Kasumi-1 (cell line): Measurements from ENCODE around the gene FGF8.

Experiments
- DNase-seq, 2 experiments: peaks; one replicate each; lab custom pipeline; 2025; lab: John Stamatoyannopoulos, UW

FGF8 gene

DNA sequence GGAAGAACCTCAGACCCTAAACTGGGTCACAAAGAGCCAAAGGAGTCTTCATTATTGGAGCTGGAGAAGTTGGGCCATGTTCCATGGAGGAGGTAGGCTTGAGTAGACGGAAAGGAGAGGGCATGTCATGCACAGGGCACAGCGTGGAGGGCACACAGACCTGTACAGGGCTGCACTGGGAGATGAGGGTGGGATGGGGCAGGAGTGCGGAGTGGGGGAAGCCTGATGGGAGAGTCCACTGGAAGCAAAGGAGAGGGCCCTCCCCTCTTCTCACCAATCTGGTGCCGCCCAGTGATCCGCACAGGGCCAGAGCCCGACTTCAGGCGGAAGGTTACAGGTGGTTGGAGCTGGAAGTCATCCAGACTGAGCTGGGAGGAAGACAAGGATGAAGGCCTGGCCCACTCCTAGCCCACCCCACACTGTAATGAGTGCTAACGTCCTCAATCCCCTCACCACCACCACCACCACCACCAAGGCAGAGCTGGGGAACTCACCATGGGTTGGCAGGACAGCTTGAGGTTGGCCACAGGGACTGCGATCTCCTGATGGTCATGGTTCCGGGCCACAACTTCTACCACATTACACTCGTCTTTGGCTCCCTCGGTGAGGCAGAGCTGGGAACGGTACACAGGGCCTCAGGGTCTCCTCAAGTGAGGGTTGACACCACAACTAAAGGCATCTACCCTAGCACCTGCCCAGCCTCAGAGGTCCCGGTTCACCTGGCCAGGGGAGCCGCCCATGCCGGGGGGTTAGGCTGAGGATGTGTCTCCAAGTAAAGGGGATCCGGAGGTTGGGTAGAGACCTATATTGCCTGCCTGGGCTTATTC lies 6.3 kb upstream of the FGF8 start:
- no peak for DNase-seq

GRCh38 chr10:101781655-101781983 lies 5.7 kb upstream of the FGF8 start:
- DNase-seq, result no peak

DNA sequence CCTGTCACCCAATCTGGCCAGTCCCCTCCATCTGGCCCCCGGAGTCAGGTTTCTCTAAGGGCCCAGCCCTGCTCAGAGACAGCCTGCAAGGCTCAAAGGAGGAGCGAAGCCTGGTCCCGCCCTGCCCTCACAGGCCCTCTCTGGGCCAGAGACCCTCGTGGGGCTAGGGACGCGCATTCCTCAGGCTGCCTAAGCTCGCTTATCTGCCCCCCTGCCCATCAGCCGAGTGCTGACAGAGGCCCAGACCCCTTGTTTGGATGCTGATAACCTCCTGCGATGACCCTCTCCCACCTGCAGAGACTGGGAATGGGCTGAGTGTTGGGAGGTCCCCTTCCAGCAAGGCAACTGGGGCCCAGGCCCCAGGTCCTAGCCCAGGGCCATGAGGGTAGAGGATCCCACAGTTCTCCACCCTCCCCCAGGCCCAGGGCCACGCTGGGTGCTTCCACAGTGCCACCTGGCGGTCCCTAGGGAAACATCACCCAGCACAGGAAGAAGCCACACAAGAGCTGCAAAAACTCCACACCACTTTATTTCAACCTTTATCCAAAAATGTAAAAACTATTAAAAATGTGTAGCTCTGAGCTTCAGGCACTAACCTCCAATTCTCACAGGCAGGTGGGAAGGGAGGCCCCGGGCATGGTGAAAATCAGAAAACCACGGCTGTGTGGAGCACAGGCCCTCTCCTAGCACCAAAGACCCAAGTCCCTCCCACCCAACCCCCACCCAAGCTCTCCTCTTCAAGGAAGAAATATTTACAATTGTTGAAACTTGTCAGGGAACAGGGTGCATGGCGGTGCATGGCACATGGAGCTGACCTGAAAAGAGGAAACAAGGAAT lies 5.1 kb upstream of the FGF8 start:
- peak; percentile 85 to 90 for DNase-seq

GRCh38 chr10:101780187-101780817 lies 4.4 kb upstream of the FGF8 start:
- DNase-seq, result no peak

DNA sequence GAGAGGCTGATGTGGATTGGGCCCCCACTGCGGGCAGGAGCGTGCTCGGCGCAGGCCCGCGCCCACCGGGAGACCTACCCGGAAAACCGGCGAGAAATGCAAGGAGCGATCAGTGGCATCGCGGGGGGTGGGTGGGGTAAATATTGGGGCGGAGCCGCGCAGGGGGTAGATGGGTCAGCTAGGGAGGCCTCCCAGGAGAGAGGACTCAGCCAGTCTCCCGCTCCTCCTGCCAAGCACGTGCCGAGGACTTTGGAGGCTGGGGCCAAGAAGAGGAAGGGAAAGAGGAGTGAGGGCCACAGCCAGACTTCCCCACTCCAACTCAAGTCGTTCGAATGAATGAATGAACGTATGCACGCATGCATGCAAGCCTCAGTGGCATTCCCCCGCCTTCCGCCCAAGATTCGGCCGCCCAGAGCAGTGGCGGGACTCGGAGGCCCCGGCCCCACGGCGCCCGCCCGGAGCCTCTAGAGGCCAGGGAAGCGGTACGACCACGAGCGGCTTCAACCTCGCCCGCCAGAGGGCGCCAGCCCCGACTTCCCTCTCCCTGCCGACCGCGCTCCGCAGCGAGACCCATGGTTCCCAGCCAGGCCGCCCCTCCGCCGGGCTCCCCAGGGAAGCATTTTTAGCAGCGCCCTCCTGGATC lies 3.8 kb upstream of the FGF8 start:
- peak; percentile 74 for DNase-seq

- DNase-seq, result no peak
Observed at GRCh38 chr10:101778781-101779543, 3.0 kb upstream of the FGF8 start.

- DNase-seq, result no peak
Observed at GRCh38 chr10:101778151-101778780, 2.4 kb upstream of the FGF8 start.

DNA sequence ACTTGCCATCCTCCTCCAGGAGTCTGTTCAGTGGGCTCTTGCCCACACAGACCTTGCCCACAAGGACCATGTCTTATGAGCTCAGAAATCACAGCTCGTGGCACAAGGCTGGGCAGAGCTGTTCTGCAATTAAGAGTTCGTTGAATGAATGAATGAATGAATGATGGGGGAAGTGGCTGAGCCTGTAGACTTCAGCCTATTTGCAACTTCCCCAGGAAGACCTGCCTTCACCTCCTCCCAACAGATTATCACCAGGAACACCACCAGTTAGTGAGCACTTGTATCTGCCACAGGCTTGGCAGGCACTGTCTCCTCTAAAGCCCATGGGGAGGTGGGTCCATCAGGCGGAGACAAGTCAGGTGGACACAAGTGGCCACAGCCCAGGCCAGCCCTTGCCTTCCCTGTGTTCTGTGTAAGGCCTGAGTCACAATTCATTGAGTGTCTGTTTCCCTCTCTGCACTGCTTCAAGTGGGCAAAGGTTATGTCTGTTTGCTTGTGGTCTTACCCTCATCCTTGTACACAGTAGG lies 1.8 kb upstream of the FGF8 start:
- DNase-seq, result no peak

- no peak for DNase-seq
Observed at GRCh38 chr10:101776161-101776817, 375 bp upstream of the FGF8 start.

- no peak for DNase-seq
Observed at GRCh38 chr10:101774589-101775272, 1.2 kb downstream of the FGF8 start.

GRCh38 chr10:101773923-101774588 lies 1.9 kb downstream of the FGF8 start:
- DNase-seq, result no peak

DNA sequence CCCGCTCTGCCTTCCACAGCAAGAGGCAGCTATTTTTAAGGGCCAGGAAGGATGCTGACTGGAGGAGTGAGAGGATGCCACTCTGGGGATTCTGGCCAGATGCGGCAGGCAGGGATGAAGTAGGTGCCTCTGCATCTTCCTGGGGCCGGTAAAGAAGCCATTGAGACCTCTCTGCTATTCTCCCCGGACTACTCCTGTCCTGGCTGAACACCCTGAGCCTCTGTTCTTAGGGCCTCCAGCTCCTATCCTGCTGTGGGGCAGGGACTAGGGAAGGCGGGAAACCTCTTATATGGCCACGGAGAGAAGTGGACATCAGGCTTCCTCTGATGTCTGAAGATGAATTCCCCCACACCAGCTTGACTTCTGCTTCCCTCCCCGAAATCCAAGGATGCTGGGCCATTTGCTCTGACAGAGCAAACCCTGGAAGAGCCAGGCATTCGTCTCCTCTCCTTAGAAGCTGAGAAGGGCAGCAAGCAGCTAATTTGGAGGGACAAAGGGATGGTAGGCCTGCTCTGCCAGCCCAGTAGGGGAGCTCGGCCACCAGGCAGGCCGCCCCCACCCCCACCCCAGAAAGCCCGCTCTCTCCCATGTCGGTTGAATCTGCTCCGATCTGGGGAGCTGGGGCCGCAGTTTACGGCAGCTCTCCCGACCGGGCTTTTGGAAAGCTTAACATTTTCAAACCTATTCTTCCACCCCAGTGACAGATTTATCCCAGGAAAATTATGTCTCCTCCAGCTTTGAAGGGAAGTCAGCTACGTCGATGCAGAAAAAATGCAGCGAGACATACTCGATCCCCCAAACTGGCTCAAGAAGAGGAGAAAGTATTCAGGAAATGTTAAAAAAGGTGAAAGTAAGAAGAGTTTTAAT lies 2.8 kb downstream of the FGF8 start:
- no peak for DNase-seq

DNA sequence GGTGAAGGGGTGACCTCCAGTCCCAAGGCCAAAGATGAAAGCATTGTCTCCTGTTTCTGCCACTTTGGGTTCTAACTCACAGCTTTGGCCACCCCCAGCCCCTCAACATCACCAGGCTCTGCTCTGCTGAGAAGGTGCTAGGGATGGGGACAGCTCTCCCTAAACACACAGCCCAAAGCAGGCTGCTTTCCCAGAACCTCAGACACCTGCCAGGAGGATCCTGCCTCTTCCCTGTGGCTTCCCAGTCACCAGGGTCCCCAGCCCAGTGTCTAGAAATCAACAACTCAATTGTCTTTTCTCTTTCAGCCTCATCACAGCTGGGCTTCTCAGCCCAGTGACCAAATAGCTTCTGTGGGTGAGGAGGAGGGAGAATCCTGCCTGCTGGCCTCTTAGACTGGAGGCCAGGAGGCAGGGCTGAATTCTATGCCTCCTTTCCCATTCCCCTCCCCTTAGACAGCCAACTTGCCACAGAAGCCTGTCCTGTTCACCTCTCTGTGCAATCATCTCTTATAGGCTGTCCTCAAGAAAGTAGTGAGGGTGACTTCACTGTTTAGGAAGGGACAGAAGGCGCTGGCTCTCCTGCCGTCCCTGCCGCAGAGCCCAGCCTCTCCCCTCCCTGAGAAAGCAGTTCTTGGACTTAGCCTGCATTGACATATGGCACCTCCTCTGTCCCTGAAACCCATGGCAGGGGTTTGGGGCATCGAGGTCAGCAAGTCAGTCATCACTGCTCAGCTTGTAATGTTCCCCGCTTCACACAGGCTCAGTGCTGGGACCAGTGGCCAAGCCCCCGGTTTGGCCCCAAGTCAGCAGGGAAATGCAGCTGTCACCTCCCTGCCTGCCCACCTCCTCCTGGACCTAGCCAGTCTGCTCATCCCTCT lies 3.7 kb downstream of the FGF8 start:
- no peak for DNase-seq

DNA sequence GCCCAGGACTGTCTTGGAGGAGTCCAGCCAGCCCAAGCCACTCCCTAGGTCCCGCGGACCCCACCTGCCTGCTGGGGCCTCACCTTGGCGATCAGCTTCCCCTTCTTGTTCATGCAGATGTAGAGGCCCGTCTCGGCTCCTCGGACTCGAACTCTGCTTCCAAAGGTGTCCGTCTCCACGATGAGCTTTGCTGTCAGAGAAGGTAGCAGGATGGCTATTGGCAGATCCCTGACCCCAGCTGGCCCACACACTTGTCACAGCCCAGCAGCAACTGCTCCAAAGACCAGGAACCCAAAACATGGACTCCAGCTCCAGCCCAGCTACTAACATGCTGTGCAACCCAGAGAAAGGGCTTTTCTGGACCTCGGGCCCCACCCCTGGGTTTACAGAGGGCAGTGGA lies 4.5 kb downstream of the FGF8 start:
- DNase-seq, result no peak

GRCh38 chr10:101770331-101771215 lies 5.3 kb downstream of the FGF8 start:
- DNase-seq, result no peak

- DNase-seq, result no peak
Observed at GRCh38 chr10:101769541-101770180, 6.3 kb downstream of the FGF8 start.
